Mesendoderm (in vitro differentiated cells): Measurements from ENCODE around the gene FIBIN.

Source experiments
- DNase-seq: peaks from one replicate; pipeline ENCODE4 v3.0.0; 2013
- H2AK5ac ChIP-seq: 2 replicates; pipeline ENCODE4 v1.6.1; 2013; ENCODE audit warnings: low read length, inconsistent platforms
- H2BK120ac ChIP-seq: 2 replicates; pipeline ENCODE4 v1.6.1; 2013; ENCODE audit warnings: low read depth, mild to moderate bottlenecking, low read length, moderate library complexity, mixed read lengths
- H2BK15ac ChIP-seq: replicated peaks from 2 replicates; pipeline ENCODE4 v1.6.1; 2013; ENCODE audit warnings: low read depth, mild to moderate bottlenecking, moderate library complexity
- H2BK5ac ChIP-seq: 2 replicates; pipeline ENCODE4 v1.6.1; 2013; ENCODE audit warnings: low read length, inconsistent platforms
- H3K18ac ChIP-seq: 2 replicates; pipeline ENCODE4 v1.6.1; 2013; ENCODE audit warnings: mild to moderate bottlenecking, low read length, mixed read lengths
- H3K23ac ChIP-seq: one replicate; pipeline ENCODE4 v1.6.1; 2013; ENCODE audit warnings: low read length
- H3K27ac ChIP-seq: 2 replicates; pipeline ENCODE4 v1.5.1; 2013; ENCODE audit warnings: low read depth, mild to moderate bottlenecking, inconsistent platforms, low read length, moderate library complexity
- H3K27me3 ChIP-seq: 2 replicates; pipeline ENCODE4 v1.6.1; 2013; ENCODE audit warnings: low read length, control low read depth, mild to moderate bottlenecking, inconsistent platforms; ENCODE audit not compliant: insufficient read depth, poor library complexity
- H3K36me3 ChIP-seq: 2 replicates; pipeline ENCODE4 v1.6.1; 2013; ENCODE audit warnings: low read length, inconsistent platforms; ENCODE audit not compliant: control insufficient read depth, insufficient read depth
- H3K4ac ChIP-seq: one replicate; pipeline ENCODE4 v1.6.1; 2013; ENCODE audit warnings: low read depth, mild to moderate bottlenecking, low read length, moderate library complexity
- H3K4me1 ChIP-seq: 2 replicates; pipeline ENCODE4 v1.6.1; 2013; ENCODE audit warnings: low read depth, low read length, inconsistent platforms; ENCODE audit not compliant: control insufficient read depth
- H3K4me2 ChIP-seq: 2 replicates; pipeline ENCODE4 v1.6.1; 2013; ENCODE audit warnings: low read length
- H3K4me3 ChIP-seq: 2 replicates; pipeline ENCODE4 v1.5.1; 2013; ENCODE audit warnings: mild to moderate bottlenecking, low read length
- H3K56ac ChIP-seq: one replicate; pipeline ENCODE4 v1.6.1; 2013; ENCODE audit warnings: low read length
- H3K79me1 ChIP-seq: 2 replicates; pipeline ENCODE4 v1.6.1; 2013; ENCODE audit warnings: low read length, inconsistent platforms
- H3K79me2 ChIP-seq: 2 replicates; pipeline ENCODE4 v1.6.1; 2013; ENCODE audit warnings: mild to moderate bottlenecking, low read length; ENCODE audit not compliant: control insufficient read depth, insufficient read depth
- H3K9ac ChIP-seq: 2 replicates; pipeline ENCODE4 v1.6.1; 2013; ENCODE audit warnings: low read length, inconsistent platforms
- H4K5ac ChIP-seq: one replicate; pipeline ENCODE4 v1.6.1; 2013; ENCODE audit warnings: low read length
- H4K8ac ChIP-seq: one replicate; pipeline ENCODE4 v1.6.1; 2013; ENCODE audit warnings: low read depth, mild to moderate bottlenecking, control low read depth, low read length, moderate library complexity
- WGBS: extraction: QIAGEN DNeasy Blood & Tissue Kit; methylation state at CpG from one replicate; pipeline ENCODE4 v1.1.7; 2013; ENCODE audit warnings: low lambda C conversion rate, missing lambda C conversion rate; ENCODE audit not compliant: insufficient coverage; ENCODE audit errors: extremely low coverage; 5-methylcytosine and 5-hydroxymethylcytosine counted together

FIBIN gene

GRCh38 chr11:26985470-26985869, 8.4 kb upstream of the FIBIN start:
- Histone ChIP-seq H3K56ac (no peak overlapping the region), H3K27ac (no peak overlapping the region), H3K4me3 (no peak overlapping the region), H2BK5ac (no peak overlapping the region), H3K23ac (no peak overlapping the region), H2AK5ac (no peak overlapping the region), H3K9ac (no peak overlapping the region), H3K4me2 (no peak overlapping the region), H4K5ac (no peak overlapping the region), H3K79me1 (no peaks in the 10 kb centered on the region), H3K36me3 (no peaks in the 10 kb centered on the region), H2BK120ac (no peak overlapping the region), H3K27me3 (no peaks in the 10 kb centered on the region), H4K8ac (no peak overlapping the region), H3K4me1 (no peaks in the 10 kb centered on the region), H3K4ac (no peak overlapping the region), H2BK15ac (no peak overlapping the region), H3K18ac (no peak overlapping the region), H3K79me2 (no peaks in the 10 kb centered on the region)
- no peak for DNase-seq
- WGBS = no CpG with 5 or more reads among the region's 1 CpG

- Histone ChIP-seq H2AK5ac (no peak overlapping the region), H4K5ac (no peak overlapping the region), H2BK5ac (no peak overlapping the region), H3K27me3 (no peaks in the 10 kb centered on the region), H4K8ac (no peak overlapping the region), H3K9ac (no peak overlapping the region), H3K79me1 (no peaks in the 10 kb centered on the region), H3K4me2 (no peak overlapping the region), H3K4me3 (no peak overlapping the region), H2BK15ac (no peak overlapping the region), H3K36me3 (no peaks in the 10 kb centered on the region), H3K4me1 (no peaks in the 10 kb centered on the region), H3K18ac (no peak overlapping the region), H3K23ac (no peak overlapping the region), H2BK120ac (no peak overlapping the region), H3K79me2 (no peaks in the 10 kb centered on the region), H3K27ac (no peak overlapping the region), H3K56ac (no peak overlapping the region), H3K4ac (no peak overlapping the region)
- WGBS = no CpG with 5 or more reads among the region's 4 CpGs
- DNase-seq = no peak
Observed at GRCh38 chr11:26985943-26986342, 8.0 kb upstream of the FIBIN start.

GRCh38 chr11:26987272-26987671, 6.6 kb upstream of the FIBIN start:
- Histone ChIP-seq H3K23ac (no peak overlapping the region), H3K56ac (no peak overlapping the region), H3K79me1 (no peaks in the 10 kb centered on the region), H3K9ac (no peak overlapping the region), H2BK5ac (no peak overlapping the region), H3K27ac (no peak overlapping the region), H3K79me2 (no peaks in the 10 kb centered on the region), H3K36me3 (no peaks in the 10 kb centered on the region), H3K18ac (no peak overlapping the region), H3K4me2 (no peak overlapping the region), H2AK5ac (no peak overlapping the region), H4K8ac (no peak overlapping the region), H4K5ac (no peak overlapping the region), H3K4ac (no peak overlapping the region), H3K27me3 (no peaks in the 10 kb centered on the region), H2BK15ac (no peak overlapping the region), H3K4me1 (no peaks in the 10 kb centered on the region), H3K4me3 (no peak overlapping the region), H2BK120ac (no peak overlapping the region)
- no peak for DNase-seq
- WGBS = no CpG with 5 or more reads among the region's 3 CpGs

- Histone ChIP-seq H2BK120ac (no peak overlapping the region), H3K18ac (no peak overlapping the region), H2BK5ac (no peak overlapping the region), H4K8ac (no peak overlapping the region), H3K56ac (no peak overlapping the region), H3K27ac (no peak overlapping the region), H3K9ac (no peak overlapping the region), H3K36me3 (no peaks in the 10 kb centered on the region), H3K4ac (no peak overlapping the region), H2BK15ac (no peak overlapping the region), H3K4me3 (no peak overlapping the region), H3K27me3 (no peaks in the 10 kb centered on the region), H4K5ac (no peak overlapping the region), H3K79me2 (no peaks in the 10 kb centered on the region), H3K4me2 (no peak overlapping the region), H3K4me1 (no peaks in the 10 kb centered on the region), H2AK5ac (no peak overlapping the region), H3K23ac (no peak overlapping the region), H3K79me1 (no peaks in the 10 kb centered on the region)
- no peak for DNase-seq
Observed at GRCh38 chr11:26987731-26988130, 6.2 kb upstream of the FIBIN start.

GRCh38 chr11:26992031-26992541, 1.8 kb upstream of the FIBIN start:
- Histone ChIP-seq H3K4me2 (no peak overlapping the region), H3K79me1 (no peaks in the 10 kb centered on the region), H3K79me2 (no peaks in the 10 kb centered on the region), H3K4ac (no peak overlapping the region), H4K8ac (no peak overlapping the region), H3K4me1 (no peaks in the 10 kb centered on the region), H3K36me3 (no peaks in the 10 kb centered on the region), H3K27me3 (no peaks in the 10 kb centered on the region), H2BK5ac (no peak overlapping the region), H3K9ac (no peak overlapping the region), H3K23ac (no peak overlapping the region), H3K27ac (no peak overlapping the region), H2BK15ac (no peak overlapping the region), H3K18ac (no peak overlapping the region), H3K56ac (no peak overlapping the region), H4K5ac (no peak overlapping the region), H3K4me3 (no peak overlapping the region), H2BK120ac (no peak overlapping the region), H2AK5ac (no peak overlapping the region)
- WGBS = no CpG with 5 or more reads among the region's 1 CpG
- DNase-seq = no peak

GRCh38 chr11:26994631-26995095, 751 bp downstream of the FIBIN start:
- Histone ChIP-seq H3K27ac (no peak overlapping the region), H3K27me3 (no peaks in the 10 kb centered on the region), H3K79me1 (no peaks in the 10 kb centered on the region), H4K8ac (no peak overlapping the region), H3K4ac (no peak overlapping the region), H2AK5ac (no peak overlapping the region), H2BK5ac (no peak overlapping the region), H3K4me1 (no peaks in the 10 kb centered on the region), H3K9ac (no peak overlapping the region), H2BK15ac (no peak overlapping the region), H3K18ac (no peak overlapping the region), H3K79me2 (no peaks in the 10 kb centered on the region), H4K5ac (no peak overlapping the region), H3K56ac (no peak overlapping the region), H3K36me3 (no peaks in the 10 kb centered on the region), H3K4me3 (no peak overlapping the region), H2BK120ac (no peak overlapping the region), H3K23ac (no peak overlapping the region), H3K4me2 (no peak overlapping the region)
- WGBS = no CpG with 5 or more reads among the region's 19 CpGs
- DNase-seq = no peak
